Activated CD8-positive, alpha-beta memory T cell treated with anti-CD3 and anti-CD28 coated beads, Interleukin-2, amount 50 U/mL, for 24 hours (primary cell): ENCODE data around the gene C7orf25.
"Not testable (repeated sequence)": the region's sequence is repeated elsewhere in the genome, so short reads cannot be mapped to it uniquely, and the experiment has no call there.

Experiments used
- DNase-seq: peaks from one replicate; pipeline ENCODE4 v3.0.0-alpha.2; 2020; ENCODE audit errors: extremely low read depth

C7orf25 gene

DNA sequence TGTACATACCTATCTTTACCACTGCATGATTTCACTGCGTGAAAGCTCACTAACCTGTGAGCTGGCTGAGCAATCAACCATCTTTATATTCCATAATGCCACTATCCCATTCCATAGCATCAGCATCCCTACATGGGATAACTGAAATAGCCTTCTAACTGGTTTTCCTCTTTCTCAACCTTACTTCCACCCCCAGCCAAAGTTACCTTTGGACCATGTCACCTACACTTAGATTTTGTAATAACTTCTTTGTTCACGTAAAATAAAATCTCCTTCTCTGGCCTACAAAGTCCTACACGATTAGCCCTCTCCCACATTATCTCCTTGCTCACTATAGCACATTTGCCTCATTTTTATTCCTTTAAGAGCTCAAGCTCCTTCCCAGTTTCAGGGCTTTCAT, 17.6 kb upstream of the C7orf25 start:
- no peak for DNase-seq

DNA sequence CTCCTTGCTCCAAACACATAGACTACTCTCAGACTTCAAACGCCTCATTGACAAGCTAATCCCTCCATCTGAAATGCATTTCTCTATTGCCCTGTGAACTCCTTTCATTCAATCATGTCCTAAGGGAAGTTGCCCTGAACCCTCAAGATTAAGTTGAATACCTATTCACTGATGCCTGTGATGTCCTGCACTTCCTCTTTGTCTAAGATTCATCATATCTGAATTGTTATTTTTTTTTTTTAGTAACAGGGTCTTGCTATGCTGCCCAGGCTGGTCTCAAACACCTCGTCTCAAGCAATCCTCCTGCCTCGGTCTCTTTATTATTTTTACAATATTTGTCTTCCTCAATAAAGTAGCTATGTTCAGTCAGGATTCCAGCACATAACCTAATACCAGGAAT, 16.9 kb upstream of the C7orf25 start:
- DNase-seq = no peak

DNA sequence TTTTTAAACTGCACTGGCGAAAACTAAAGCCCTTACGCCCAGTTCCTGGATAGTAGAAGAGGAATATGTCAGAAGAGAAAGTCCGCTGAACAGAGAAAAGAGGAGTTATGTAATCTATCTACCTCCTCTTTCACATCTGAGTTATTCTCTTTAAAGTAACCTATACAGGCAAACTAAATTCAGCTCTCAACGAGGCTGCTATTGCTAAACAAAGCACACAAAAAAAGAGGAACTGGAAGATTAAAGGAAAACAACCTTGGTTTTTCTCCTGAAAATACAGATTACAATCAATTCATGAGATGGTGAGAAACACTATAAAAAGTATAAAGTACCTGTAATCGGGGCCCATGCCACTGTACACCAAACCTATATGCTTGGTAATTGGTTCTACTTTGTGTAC, 14.3 kb upstream of the C7orf25 start:
- no peak for DNase-seq

DNA sequence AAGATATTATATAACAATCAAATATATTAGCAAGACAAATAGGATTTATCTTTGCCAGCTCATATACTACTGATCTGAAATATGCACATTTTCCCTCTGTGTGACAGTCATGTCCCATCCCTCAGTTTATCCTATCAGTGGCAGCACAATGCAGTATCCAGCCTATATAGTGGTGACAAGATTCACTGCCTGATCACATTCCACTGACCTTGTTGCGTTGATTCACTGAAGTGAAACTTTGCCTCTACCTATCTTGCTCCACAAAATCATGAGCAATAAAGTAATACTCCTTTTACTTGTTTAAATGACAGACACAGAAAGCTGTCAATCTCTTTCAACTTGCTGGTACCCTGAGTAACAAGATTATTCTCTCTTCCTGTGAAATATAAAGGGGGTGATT, 13.8 kb upstream of the C7orf25 start:
- DNase-seq = no peak

DNA sequence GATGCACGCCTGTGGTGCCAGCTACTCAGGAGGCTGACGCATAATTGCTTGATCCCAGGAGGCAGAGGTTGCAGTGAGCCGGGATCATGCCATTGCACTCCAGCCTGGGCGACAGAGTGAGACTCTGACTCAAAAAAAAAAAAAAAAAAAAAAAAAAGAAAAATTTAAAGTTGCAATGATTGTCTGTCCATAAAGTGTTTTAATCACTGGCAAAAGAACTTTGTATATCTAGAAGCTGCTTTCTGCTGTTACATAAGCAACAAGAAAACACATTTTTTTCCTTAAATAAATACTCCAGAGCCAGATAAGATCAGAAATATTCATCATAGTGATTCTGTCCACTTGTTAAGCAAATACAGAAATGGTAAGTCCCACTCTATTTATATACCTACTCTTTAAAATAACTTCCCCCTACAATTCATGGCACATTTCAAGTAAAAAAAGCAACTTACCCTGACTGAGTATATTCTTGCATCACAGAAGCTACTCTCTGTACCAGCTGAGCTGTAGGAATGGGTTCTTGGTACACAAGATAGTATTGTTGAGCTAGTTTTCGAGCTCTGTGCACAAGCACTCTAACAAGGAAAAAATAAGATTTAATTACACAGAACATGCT, 12.5 kb upstream of the C7orf25 start:
- DNase-seq = no peak

DNA sequence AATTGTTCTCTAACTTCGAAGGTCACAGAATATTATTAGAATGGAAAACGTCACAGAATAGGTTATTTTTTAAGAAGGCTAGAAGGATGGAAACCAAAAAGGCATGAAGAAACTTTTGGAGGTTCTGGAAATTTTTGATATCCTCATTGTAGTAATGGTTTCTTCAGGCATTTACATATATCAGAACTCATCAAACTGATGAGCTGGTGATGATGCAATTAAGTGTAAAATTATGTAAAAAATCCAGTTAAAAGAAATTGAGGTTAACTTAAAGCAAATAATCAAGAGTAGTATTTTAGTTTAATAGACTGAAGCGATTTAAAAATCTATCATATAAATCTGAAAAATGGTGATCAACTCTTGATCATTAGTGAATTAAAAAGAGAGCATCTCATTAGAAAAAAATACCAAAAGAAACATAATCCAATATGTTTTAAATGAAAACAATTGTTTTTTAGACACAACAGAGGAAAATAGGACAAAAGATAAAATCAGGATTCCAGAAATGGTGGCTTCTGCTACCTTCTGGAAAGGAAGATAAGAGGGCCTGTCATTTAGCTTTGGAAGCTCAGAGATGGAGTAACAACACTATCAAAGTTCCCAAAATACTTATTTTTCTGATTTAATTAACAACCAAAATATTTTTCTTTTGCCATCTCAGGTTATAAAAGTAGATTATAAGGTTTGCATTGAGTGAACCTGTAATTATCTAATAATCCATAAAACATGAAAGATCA, 10.3 kb upstream of the C7orf25 start:
- DNase-seq = no peak

DNA sequence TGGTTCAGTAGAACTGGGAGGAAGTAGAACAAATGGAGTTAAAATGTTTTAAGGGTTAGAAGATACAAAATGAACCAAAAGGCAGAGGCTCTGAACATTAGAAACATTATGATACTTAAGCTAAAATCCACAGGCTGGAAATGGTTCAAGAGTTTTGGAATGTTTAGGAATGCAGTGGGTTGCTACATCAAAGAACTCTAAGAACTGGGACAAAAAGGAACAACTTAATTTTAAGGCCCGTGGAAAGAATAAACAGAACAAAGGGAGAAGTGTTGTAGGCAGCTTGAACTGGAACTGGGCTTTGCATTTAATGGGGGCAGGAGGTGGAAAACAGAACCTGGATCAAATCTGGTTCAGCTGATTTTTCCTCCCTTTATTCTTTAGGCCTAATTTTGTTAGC, 3.5 kb upstream of the C7orf25 start:
- no peak for DNase-seq

DNA sequence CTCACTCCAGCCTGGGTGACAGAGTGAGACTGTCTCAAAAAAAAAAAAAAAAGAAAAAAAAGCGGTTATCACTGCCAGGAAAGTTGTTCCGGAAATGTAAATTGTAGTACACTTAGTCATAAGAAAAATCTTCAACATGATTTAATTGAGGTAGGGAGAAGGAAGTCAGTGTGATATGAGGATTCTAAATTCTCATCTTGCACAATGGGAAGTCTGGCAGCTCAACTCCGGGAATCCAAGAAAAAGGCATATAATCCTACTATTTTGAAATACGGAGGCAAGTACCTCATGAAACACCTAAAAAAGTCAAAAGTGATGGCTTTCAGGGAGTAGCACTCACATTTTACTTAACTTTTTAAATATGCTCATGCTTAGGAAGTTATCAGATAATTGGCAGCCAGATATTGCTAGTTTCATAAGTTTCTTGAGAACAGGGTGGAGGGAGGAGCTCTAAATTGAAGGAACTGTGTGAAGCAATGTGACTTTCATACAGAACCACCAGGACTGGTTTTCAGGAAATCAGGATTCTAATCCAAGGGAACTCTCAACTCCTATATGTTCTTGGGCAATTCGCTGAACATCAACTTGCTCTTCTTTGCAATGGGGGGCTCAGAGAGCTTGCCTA, 2.7 kb upstream of the C7orf25 start:
- no peak for DNase-seq

DNA sequence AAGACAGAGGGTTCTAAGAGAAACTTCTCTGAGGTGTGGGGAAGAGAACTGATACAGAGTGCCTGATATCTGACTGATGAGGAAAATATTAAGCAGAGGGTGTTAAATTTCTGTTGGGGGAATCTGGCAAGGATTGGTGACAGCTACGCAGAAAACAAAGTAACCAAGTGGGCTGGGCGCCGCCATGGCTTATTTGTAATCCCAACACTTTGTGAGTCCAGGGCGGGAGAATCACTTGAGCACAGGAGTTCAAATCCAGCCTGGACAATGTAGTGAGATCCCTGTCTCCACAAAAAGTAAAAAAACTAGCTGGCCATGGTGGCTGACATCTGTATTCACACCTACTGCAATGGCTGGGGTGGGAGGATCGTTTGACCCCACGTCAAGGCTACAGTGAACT, 2.1 kb upstream of the C7orf25 start:
- no peak for DNase-seq

DNA sequence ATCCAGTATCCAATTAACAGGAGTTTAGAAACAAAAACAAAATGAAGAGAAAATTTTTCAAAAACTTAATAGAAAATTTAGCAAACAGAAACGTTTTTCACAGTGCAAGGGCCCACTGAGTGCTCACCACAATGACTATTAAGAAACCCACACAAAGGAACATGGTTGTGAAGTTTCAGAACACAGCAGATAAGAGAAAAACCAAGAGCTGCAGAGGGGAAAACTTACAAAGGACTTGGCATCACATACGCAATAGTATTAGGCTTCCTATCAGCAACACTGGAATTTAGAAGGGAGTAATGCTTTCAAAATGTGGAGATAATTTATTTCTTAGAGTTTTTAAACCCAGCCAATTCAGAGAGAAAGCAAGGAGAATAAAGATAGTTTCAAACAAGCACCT, 1.7 kb upstream of the C7orf25 start:
- DNase-seq = no peak

DNA sequence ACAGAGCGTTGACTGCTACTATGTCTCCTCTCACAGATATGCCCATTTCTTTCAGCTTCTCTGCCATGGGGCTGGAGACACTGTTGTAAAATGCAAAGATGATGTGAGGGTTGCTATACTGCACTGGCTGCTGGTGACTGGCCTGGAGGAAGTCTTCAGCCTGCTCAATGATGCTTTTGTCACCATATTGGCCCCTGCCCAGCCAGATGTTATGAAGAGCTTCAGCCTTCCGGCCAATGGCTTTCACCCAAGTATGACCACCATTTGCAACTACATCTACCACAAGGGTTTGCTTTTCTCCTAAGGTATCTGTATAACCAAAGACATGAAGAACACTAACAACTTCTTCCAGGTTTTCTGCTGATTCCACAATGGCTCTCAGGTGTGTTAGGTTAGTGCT, 1.6 kb downstream of the C7orf25 start:
- DNase-seq = no peak

DNA sequence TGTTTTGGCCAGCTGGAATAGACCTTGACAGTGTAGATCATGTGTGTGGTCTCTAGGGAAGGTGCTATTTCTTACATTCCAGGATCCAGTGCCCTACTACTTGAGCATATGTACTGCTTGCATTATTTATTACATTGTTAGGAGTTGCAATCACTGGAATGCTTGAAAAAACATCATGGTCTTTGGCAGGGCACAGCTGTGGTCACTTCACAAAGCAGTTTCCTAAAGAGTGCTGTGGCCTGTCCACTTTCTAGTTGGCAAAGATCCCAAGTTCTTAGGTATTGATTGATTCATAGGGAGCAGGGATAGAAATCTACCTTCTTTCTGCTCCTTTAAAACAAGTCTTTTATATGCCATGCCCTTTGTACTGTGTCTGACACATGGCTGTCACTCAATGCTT, 4.6 kb downstream of the C7orf25 start:
- no peak for DNase-seq

DNA sequence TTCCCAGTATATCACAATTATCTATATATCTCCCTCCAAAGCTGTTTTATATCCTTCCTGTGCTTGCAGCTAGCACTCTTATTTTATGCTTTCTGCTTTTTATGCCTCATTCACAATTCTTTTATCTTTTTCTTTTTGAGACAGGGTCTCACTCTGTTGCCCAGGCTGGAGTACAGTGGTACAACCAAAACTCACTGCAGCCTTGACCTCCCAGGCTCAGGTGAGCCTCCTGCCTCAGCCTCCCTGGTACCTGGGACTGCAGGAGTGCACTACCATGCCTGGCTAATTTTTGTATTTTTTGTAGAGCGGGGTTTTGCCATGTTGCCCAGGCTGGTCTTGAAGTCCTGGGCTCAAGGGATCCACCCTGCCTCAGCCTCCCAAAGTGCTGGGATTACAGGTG, 5.7 kb downstream of the C7orf25 start:
- DNase-seq = no peak

DNA sequence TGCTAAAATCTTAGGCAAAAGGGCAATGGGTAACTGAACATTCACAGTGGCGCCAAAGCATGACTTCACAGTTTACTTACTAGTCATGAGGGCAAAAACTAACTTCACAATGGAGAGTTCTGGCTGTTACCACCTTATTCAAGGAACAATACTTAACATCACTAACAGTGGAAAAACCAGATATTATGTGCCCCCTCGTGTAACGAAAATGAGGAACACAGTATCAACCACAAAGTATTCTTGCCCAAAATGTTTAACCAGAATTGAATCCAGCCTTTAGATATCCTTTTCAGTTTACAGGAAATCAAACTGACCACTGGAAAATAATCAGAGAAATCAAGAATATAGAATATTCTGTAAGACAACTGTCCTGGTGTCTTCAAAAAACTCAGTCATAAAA, 9.5 kb downstream of the C7orf25 start:
- no peak for DNase-seq

DNA sequence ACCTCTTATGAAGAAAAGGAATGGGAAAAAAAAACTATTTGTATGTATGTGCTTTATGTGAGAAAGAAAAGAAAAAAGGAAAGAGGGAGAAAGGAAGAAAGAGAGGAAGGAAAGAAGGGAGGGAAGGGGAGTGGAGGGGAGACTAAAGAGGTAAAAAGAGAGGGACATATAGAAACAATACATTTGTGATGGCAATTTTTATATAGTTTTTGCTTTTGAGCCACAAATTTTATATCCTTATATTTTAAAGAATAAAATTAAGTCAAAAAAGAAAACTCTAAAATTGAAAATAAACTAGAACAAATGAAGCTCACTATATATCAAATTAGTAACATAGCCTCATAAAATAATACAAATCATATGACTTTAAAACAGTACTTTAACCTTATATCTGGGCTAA, 11.0 kb downstream of the C7orf25 start:
- no peak for DNase-seq

DNA sequence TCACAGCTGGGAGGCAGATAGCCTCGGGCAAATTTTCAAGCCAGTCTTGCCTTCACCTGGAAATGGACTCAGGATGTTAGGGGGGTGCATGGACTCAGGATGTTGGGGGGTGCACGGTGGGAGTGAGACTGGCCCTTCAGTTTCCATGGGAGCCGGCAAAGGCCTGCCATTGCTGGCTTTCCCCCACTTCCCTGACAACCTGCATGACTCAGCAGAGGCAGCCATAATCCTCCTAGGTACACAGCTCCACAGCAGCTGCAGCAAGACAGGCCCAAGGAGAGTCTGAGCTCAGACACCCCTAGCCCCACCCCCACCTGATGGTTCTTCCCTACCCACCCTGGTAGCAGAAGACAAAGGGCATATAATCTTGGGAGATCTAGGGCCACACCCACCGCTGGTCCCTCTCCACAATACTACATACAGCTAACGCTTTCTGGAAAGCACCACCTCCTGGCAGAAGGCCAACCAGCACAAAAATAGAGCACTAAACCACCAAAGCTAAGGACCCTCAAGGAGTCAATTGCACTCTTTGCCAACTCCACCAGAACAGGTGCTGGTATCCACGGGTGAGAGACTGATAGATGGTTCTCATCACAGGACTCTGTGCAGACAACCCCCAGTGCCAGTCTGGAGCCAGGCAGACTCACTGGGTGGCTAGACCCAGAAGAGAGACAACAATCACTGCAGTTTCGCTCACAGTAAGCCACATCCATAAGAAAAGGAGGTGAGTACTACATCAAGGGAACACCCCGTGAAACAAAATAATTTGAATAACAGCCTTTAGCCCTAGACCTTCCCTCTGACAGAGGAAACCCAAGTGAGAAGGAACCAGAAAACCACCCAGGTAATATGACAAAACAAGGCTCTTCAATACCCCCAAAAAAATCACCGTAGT, 18.3 kb downstream of the C7orf25 start:
- no peak for DNase-seq

DNA sequence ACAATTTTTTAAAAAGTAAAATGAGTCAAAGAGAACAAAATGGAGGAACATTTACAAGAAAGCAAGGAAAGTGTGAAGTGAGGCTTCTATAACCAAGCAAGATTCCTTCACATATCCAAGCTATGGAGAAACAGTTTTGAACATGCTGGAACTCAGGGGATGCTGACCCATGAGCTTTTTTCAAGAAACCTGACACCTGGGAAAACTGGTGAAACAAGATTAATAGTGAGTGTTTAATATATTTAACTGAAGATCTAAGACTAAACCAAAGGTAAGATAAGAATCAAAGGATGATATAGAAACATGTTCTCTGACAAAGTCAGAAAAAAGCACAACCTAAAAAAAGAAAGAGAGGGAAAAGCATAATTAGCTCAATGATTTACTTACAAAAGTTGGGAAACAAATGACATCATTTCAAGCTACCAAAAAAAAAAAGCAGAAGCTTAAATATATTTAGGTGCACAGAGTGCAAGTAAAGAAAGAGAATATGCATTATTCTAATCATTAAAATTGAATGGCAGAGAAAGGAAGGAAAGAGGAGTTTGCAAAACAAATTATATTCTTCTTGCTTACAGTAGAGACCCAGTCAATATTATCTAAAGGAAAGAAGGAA, 24.9 kb downstream of the C7orf25 start:
- no peak for DNase-seq

DNA sequence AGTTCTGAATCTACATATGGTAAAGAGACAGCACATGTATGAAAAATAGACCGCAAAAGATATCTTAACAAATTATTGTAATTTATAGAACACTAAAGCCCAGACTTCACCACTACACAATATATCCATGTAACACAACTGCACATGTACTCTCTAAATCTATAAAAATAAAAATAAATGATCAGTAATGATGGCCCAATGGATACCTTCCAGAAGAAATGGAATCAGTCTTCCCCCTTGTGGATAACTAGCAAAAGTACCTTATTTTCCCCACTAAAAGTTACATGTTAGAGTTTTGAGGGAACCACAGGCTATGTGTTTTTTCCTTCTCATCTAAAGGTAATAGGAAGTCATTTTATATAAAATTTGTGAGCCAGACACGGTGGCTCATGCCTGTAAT, 25.7 kb downstream of the C7orf25 start:
- no peak for DNase-seq

DNA sequence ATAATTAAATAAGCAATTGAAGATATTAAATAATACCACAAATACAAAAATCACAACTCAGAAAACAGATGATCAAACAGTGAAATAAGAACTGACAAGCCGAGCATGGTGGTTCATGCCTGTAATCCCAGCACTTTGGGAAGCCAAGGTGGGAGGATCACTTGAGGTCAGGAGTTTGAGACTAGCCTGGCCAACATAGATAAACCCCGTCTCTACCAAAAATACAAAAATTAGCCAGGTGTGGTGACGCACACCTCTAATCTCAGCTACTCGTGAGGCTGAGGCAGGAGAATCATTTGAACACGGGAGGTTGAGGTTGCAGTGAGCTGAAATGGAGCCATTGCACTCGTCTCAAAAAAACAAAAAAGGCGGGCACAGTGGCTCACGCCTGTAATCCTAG, 26.7 kb downstream of the C7orf25 start:
- DNase-seq = not testable (repeated sequence)

DNA sequence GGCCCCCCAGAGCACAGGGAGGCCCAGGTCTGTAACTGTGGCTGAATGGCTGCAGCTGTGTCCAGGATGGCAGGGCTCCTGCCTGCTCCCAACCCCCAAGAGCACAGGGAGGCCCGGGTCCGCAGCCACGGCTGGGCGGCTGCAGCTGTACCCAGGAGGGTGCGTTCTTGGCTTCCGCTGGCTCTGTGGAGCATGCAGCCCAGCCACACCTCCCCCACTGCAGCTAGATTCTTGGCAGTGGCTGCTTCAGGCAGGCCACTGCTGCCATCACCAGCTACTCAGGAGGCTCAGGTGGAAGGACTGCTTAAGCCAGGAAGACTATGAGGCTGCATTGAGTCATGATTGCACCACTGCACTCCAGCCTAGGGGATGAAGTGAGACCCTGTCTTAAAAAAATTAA, 27.9 kb downstream of the C7orf25 start:
- DNase-seq = no peak

DNA sequence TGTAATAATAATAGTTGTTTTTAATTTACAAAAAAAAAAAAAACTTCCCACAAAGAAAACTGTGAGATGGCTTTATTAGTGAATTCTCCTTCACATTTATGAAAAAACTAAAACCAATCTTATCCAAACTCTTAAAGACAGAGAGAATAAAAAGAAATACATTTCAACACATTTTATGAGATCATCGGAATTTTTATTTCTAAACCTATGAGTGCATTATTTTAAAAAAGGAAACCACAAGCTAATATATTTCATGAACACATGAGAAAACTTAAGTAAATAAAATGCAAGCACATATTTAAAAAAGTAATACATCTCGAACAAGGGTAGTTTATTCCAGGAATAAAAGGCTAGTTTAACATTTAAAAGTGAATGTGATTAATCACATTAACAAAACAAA, 31.5 kb downstream of the C7orf25 start:
- DNase-seq = no peak

DNA sequence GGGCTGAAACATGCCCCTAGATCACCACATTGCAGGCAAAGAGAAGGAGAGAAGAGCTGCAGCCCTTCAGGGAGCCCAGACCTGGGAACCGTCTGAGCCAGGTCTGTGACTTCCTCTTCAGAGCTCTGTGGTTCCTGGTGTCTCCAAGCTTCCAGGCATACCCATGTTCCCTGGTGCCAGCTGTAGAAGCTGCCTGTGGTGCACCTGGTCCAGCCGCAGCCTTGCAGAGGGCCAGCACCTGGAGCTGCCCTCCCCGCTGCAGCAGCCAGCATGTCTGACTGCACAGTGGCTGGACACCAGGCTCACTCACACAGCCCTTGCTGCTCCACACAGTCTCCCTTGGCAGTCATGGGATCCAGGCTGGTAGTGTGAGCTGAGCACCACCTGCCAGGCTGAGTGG, 33.6 kb downstream of the C7orf25 start:
- DNase-seq = no peak
